Trophoblast cell (in vitro differentiated cells and primary cell): ENCODE data around the gene SNX1.
"Not testable (repeated sequence)": the region's sequence is repeated elsewhere in the genome, so short reads cannot be mapped to it uniquely, and the experiment has no call there.

Source experiments
- DNase-seq, 2 donors: peaks; one replicate each; pipeline ENCODE4 v3.0.0-alpha.2; 2016
- H2AFZ ChIP-seq: 2 replicates; pipeline ENCODE4 v1.6.1; 2013; ENCODE audit warnings: low read length, moderate library complexity, mild to moderate bottlenecking; ENCODE audit not compliant: insufficient read depth, poor library complexity
- H2AK5ac ChIP-seq: 2 replicates; pipeline ENCODE4 v1.6.1; 2013; ENCODE audit warnings: mild to moderate bottlenecking, low read length
- H2BK120ac ChIP-seq: 2 replicates; pipeline ENCODE4 v1.6.1; 2013; ENCODE audit warnings: low read length, mild to moderate bottlenecking, moderate library complexity; ENCODE audit not compliant: insufficient read depth, poor library complexity
- H2BK12ac ChIP-seq: 2 replicates; pipeline ENCODE4 v1.6.1; 2013; ENCODE audit warnings: mild to moderate bottlenecking, low read length, moderate library complexity
- H2BK5ac ChIP-seq: 2 replicates; pipeline ENCODE4 v1.6.1; 2013; ENCODE audit warnings: low read length, low read depth, moderate library complexity, mild to moderate bottlenecking; ENCODE audit not compliant: poor library complexity
- H3K14ac ChIP-seq: 2 replicates; pipeline ENCODE4 v1.6.1; 2013; ENCODE audit warnings: mild to moderate bottlenecking, low read length
- H3K18ac ChIP-seq: 2 replicates; pipeline ENCODE4 v1.6.1; 2013; ENCODE audit warnings: mild to moderate bottlenecking, low read length
- H3K23ac ChIP-seq: 2 replicates; pipeline ENCODE4 v1.6.1; 2013; ENCODE audit warnings: low read length
- H3K27ac ChIP-seq: 2 replicates; pipeline ENCODE4 v1.5.1; 2013; ENCODE audit warnings: low read depth, mild to moderate bottlenecking, inconsistent platforms, low read length, moderate library complexity
- H3K27me3 ChIP-seq: 2 replicates; pipeline ENCODE4 v1.6.1; 2013; ENCODE audit warnings: inconsistent platforms, mild to moderate bottlenecking, low read length, moderate library complexity; ENCODE audit not compliant: insufficient read depth
- H3K36me3 ChIP-seq, 2 experiments: 1 replicate in 1 of 2; 2 replicates in 1 of 2; pipeline ENCODE4 v1.6.1; 2013; ENCODE audit warnings: low read length in 2 of 2, mild to moderate bottlenecking in 2 of 2, moderate library complexity in 1 of 2; ENCODE audit not compliant: insufficient read depth in 2 of 2, control insufficient read depth in 1 of 2
- H3K4ac ChIP-seq: 2 replicates; pipeline ENCODE4 v1.6.1; 2013; ENCODE audit warnings: low read depth, mild to moderate bottlenecking, low read length, moderate library complexity
- H3K4me1 ChIP-seq, 2 experiments: 1 replicate in 1 of 2; 2 replicates in 1 of 2; pipeline ENCODE4 v1.6.1; 2013; ENCODE audit warnings: low read length in 2 of 2, mild to moderate bottlenecking in 2 of 2, moderate library complexity in 1 of 2; ENCODE audit not compliant: insufficient read depth in 2 of 2, control insufficient read depth in 1 of 2
- H3K4me2 ChIP-seq: 2 replicates; pipeline ENCODE4 v1.6.1; 2013; ENCODE audit warnings: inconsistent platforms, mild to moderate bottlenecking, low read length, moderate library complexity
- H3K4me3 ChIP-seq: 2 replicates; pipeline ENCODE4 v1.5.1; 2013; ENCODE audit warnings: mild to moderate bottlenecking, low read depth, low read length, inconsistent platforms
- H3K79me1 ChIP-seq: one replicate; pipeline ENCODE4 v1.6.1; 2013; ENCODE audit warnings: low read length
- H3K79me2 ChIP-seq: 2 replicates; pipeline ENCODE4 v1.6.1; 2013; ENCODE audit warnings: low read length, mild to moderate bottlenecking; ENCODE audit not compliant: control insufficient read depth, insufficient read depth, poor library complexity
- H3K9ac ChIP-seq: 2 replicates; pipeline ENCODE4 v1.6.1; 2013; ENCODE audit warnings: mild to moderate bottlenecking, low read length
- H3K9me3 ChIP-seq: 2 replicates; pipeline ENCODE4 v1.6.1; 2013; ENCODE audit warnings: low read depth, mild to moderate bottlenecking, control low read depth, inconsistent platforms, low read length; ENCODE audit not compliant: insufficient read depth
- H4K12ac ChIP-seq: 2 replicates; pipeline ENCODE4 v1.6.1; 2013; ENCODE audit warnings: low read depth, mild to moderate bottlenecking, low read length, moderate library complexity
- H4K8ac ChIP-seq: 2 replicates; pipeline ENCODE4 v1.6.1; 2013; ENCODE audit warnings: low read depth, mild to moderate bottlenecking, low read length, moderate library complexity
- H4K91ac ChIP-seq: one replicate; pipeline ENCODE4 v1.6.1; 2013; ENCODE audit warnings: low read depth, mild to moderate bottlenecking, low read length, moderate library complexity
- WGBS: extraction: QIAGEN DNeasy Blood & Tissue Kit; methylation state at CpG from one replicate; pipeline ENCODE4 v1.1.7; 2013; ENCODE audit warnings: missing lambda C conversion rate; ENCODE audit not compliant: insufficient read length, insufficient coverage; ENCODE audit errors: extremely low coverage; 5-methylcytosine and 5-hydroxymethylcytosine counted together

SNX1 gene

DNA sequence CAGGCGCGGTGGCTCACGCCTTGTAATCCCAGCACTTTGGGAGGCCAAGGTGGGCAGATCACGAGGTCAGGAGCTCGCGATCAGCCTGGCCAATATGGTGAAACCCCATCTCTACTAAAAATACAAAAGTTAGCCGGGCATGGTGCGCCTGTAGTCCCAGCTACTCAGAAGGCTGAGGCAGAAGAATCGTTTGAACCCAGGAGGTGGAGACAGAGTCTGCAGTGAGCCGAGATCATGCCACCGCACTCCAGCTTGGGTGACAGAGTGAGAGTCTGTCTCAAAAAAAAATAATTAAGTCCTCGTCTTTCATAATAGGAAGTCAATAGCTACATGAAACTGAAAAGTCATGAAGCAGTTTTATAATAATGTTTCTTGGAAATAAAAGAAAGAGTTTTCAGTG is 42.1 kb upstream of the SNX1 start:
- not testable (repeated sequence) for H4K12ac ChIP-seq, DNase-seq, H4K91ac ChIP-seq, H3K27ac ChIP-seq, H2BK12ac ChIP-seq, H3K79me1 ChIP-seq, H4K8ac ChIP-seq, H3K36me3 ChIP-seq, H3K4me3 ChIP-seq, H3K9ac ChIP-seq, H2AFZ ChIP-seq, H3K27me3 ChIP-seq, H3K4ac ChIP-seq, H3K9me3 ChIP-seq, H3K79me2 ChIP-seq, H2AK5ac ChIP-seq, H3K18ac ChIP-seq, H2BK120ac ChIP-seq, H2BK5ac ChIP-seq, H3K14ac ChIP-seq, H3K4me2 ChIP-seq, H3K23ac ChIP-seq
- peaks cover 0 to 12% of the 10 kb centered on the region in 2 experiments for H3K4me1 ChIP-seq
- WGBS = no CpG with 5 or more reads among the region's 12 CpGs

DNA sequence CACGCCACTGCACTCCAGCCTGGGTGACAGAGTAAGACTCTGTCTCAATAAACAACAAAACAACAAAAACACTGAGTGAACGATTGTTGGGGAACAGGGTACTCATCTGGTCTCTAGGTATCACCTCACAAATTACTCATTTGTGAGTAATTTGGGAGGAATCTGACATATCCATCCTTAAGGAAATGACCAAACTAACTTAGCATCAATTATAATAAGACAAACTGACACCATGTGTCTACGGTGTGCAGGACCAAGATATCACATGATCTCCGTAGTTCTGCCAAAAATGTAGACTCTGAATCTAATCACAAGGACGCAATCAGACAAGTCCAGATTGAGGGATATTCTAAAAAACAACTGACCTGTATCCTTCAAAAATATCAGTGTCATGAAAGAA is 37.5 kb upstream of the SNX1 start:
- H2BK120ac ChIP-seq = no peak overlapping the region
- H3K4me3 ChIP-seq = no peak overlapping the region
- DNase-seq = no peak
- H4K12ac ChIP-seq = no peak overlapping the region
- no peaks in the 10 kb centered on the region for H3K79me2 ChIP-seq
- H3K9me3 ChIP-seq = no peaks in the 10 kb centered on the region
- WGBS = no CpG with 5 or more reads among the region's 5 CpGs
- H4K8ac ChIP-seq = no peak overlapping the region
- H3K14ac ChIP-seq = no peak overlapping the region
- H3K27me3 ChIP-seq = no peaks in the 10 kb centered on the region
- H3K18ac ChIP-seq = no peak overlapping the region
- no peak overlapping the region for H4K91ac ChIP-seq
- H3K4me1 ChIP-seq = no peaks in the 10 kb centered on the region
- no peak overlapping the region for H2BK5ac ChIP-seq
- H2BK12ac ChIP-seq = no peak overlapping the region
- no peak overlapping the region for H3K23ac ChIP-seq
- no peak overlapping the region for H3K9ac ChIP-seq
- H3K4ac ChIP-seq = no peak overlapping the region
- no peak overlapping the region for H3K27ac ChIP-seq
- no peaks in the 10 kb centered on the region for H3K36me3 ChIP-seq
- H2AFZ ChIP-seq = no peak overlapping the region
- no peak overlapping the region for H2AK5ac ChIP-seq
- H3K79me1 ChIP-seq = no peaks in the 10 kb centered on the region
- H3K4me2 ChIP-seq = no peak overlapping the region

DNA sequence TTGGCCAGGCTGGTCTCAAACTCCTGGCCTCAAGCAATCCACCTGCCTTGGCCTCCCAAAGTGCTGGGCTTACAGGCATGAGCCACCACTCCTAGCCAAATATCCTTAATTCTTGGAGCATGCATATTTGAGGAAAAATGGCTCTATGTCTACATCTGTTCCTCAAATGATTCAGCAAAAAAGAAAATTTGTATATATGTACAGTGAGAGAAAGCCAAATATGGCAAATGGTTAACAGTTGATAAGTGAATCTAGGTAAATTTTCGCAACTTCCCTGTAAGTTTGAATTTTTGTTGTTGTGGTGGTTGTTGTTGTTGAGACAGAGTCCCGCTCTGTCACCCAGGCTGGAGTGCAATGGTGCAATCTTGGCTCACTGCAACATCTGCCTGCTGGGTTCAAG is 36.7 kb upstream of the SNX1 start:
- not testable (repeated sequence) for H2BK120ac ChIP-seq, H3K9ac ChIP-seq, H3K9me3 ChIP-seq, H3K79me1 ChIP-seq, H3K27me3 ChIP-seq, H3K4ac ChIP-seq, DNase-seq, H4K12ac ChIP-seq, H3K23ac ChIP-seq, H3K36me3 ChIP-seq, H3K18ac ChIP-seq, H2AK5ac ChIP-seq, H3K4me2 ChIP-seq, H4K91ac ChIP-seq, H3K4me1 ChIP-seq, H2BK5ac ChIP-seq, H3K14ac ChIP-seq, H2AFZ ChIP-seq, H3K4me3 ChIP-seq, H3K27ac ChIP-seq, H2BK12ac ChIP-seq, H3K79me2 ChIP-seq, H4K8ac ChIP-seq
- no CpG with 5 or more reads among the region's 2 CpGs for WGBS

DNA sequence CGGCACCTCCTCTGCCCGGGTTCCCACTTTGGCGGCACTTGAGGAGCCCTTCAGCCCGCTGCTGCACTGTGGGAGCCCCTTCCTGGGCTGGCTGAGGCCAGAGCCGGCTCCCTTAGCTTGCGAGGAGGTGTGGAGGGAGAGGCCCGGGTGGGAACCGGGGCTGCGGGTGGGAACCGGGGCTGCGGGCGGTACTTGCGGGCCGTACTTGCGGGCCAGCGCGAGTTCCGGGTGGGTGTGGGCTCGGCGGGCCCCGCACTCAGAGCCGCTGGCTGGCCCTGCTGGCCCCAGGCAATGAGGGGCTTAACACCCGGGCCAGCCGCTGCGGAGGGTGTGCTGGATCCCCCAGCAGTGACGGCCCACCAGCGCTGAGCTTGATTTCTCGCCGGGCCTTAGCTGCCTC is 35.1 kb upstream of the SNX1 start:
- H3K4me1 ChIP-seq = no peaks in the 10 kb centered on the region
- no peak overlapping the region for H3K18ac ChIP-seq
- H2BK5ac ChIP-seq = no peak overlapping the region
- H3K4me3 ChIP-seq = no peak overlapping the region
- no peak overlapping the region for H3K4ac ChIP-seq
- no peak overlapping the region for H2BK12ac ChIP-seq
- peaks cover 1% of the 10 kb centered on the region for H3K9me3 ChIP-seq
- no peak overlapping the region for H3K14ac ChIP-seq
- H3K9ac ChIP-seq = no peak overlapping the region
- no peak overlapping the region for H3K23ac ChIP-seq
- no CpG with 5 or more reads among the region's 29 CpGs for WGBS
- no peak overlapping the region for H3K4me2 ChIP-seq
- no peaks in the 10 kb centered on the region for H3K27me3 ChIP-seq
- DNase-seq = no peak
- H4K12ac ChIP-seq = no peak overlapping the region
- no peak overlapping the region for H2AFZ ChIP-seq
- no peak overlapping the region for H4K8ac ChIP-seq
- no peak overlapping the region for H4K91ac ChIP-seq
- H3K79me1 ChIP-seq = no peaks in the 10 kb centered on the region
- H2AK5ac ChIP-seq = no peak overlapping the region
- H3K79me2 ChIP-seq = no peaks in the 10 kb centered on the region
- no peak overlapping the region for H3K27ac ChIP-seq
- H3K36me3 ChIP-seq = no peaks in the 10 kb centered on the region
- H2BK120ac ChIP-seq = no peak overlapping the region
